Calu3 (cell line): ENCODE data around the gene SMAD1. TPM values are rescaled to one million over a fixed set of nuclear protein-coding genes. Genes with fewer than 3 reads are reported as not detected.
"Not testable (repeated sequence)": the region's sequence is repeated elsewhere in the genome, so short reads cannot be mapped to it uniquely, and the experiment has no call there.

Experiments
- BruUV-seq: library from RNA; stranded (reverse); fragments of 400-500 nt; replicated peaks from 2 replicates; lab custom pipeline; 2021; lab: Mats Ljungman, UMichigan
- CTCF ChIA-PET: fragments of 300-600 bp; sonication (Branson Sonifier 250); formaldehyde crosslinking; loops from one replicate; lab custom pipeline; 2022; ENCODE audit warnings: antibody characterized with exemption; lab: Charles Lee
- DNase-seq: peaks from one replicate; pipeline ENCODE4 v3.0.0; 2022
- H3K27ac Mint-ChIP-seq: one replicate; pipeline ENCODE4 v1.8.0; 2022; ENCODE audit warnings: mixed read lengths; ENCODE audit not compliant: unreplicated experiment
- H3K27me3 Mint-ChIP-seq: one replicate; pipeline ENCODE4 v1.8.0; 2022; ENCODE audit warnings: mixed read lengths; ENCODE audit not compliant: unreplicated experiment
- H3K36me3 Mint-ChIP-seq: one replicate; pipeline ENCODE4 v1.8.0; 2022; ENCODE audit warnings: mild to moderate bottlenecking, moderate library complexity, mixed read lengths; ENCODE audit not compliant: insufficient read depth, unreplicated experiment
- H3K4me1 Mint-ChIP-seq: one replicate; pipeline ENCODE4 v1.8.0; 2022; ENCODE audit warnings: mild to moderate bottlenecking, low read depth, mixed read lengths; ENCODE audit not compliant: unreplicated experiment
- H3K4me3 Mint-ChIP-seq: one replicate; pipeline ENCODE4 v1.8.0; 2022; ENCODE audit warnings: mild to moderate bottlenecking, low read depth, moderate library complexity, mixed read lengths; ENCODE audit not compliant: unreplicated experiment
- H3K9me3 Mint-ChIP-seq: one replicate; pipeline ENCODE4 v1.8.0; 2022; ENCODE audit warnings: low read depth, mixed read lengths; ENCODE audit not compliant: unreplicated experiment
- CTCF ChIP-seq: fragments of 200-600 bp; IDR thresholded peaks from one replicate; pipeline ENCODE4 v1.8.0; 2022; ENCODE audit warnings: antibody characterized with exemption; ENCODE audit not compliant: unreplicated experiment
- intact Hi-C: fragments of 100-400 bp; cut with micrococcal nuclease; formaldehyde crosslinking; loops from one replicate; pipeline ENCODE4 v1.10.0; 2022; ENCODE audit not compliant: unreplicated experiment
- total RNA-seq: library from RNA; stranded (reverse); gene quantifications from 2 replicates; pipeline ENCODE4 v1.2.3, GENCODE V29; 2022

Gene SMAD1
- total RNA-seq, 1 experiment from 2014 or later, result 15.3 TPM

- no peak for TF ChIP-seq CTCF
- BruUV-seq, result no TSS peak
- H3K9me3 Mint-ChIP-seq, result no peaks in the 10 kb centered on the region
- H3K4me3 Mint-ChIP-seq, result no peak overlapping the region
- no peaks in the 10 kb centered on the region for H3K4me1 Mint-ChIP-seq
- CTCF ChIA-PET, result no interaction called here
- H3K27me3 Mint-ChIP-seq, result no peaks in the 10 kb centered on the region
- peaks cover 13% of the 10 kb centered on the region for H3K36me3 Mint-ChIP-seq
- DNase-seq, result no peak
- intact Hi-C loops, result no loop called here
- H3K27ac Mint-ChIP-seq, result no peak overlapping the region
These were observed 50.2 kb downstream of the SMAD1 start for GRCh38 chr4:145531859-145532258.

- H3K36me3 Mint-ChIP-seq, result peaks cover 8% of the 10 kb centered on the region
- BruUV-seq, result no TSS peak
- intact Hi-C loops, result no loop called here
- no peaks in the 10 kb centered on the region for H3K4me1 Mint-ChIP-seq
- no peaks in the 10 kb centered on the region for H3K9me3 Mint-ChIP-seq
- CTCF ChIA-PET, result no interaction called here
- H3K27ac Mint-ChIP-seq, result no peak overlapping the region
- TF ChIP-seq CTCF, result no peak
- H3K4me3 Mint-ChIP-seq, result no peak overlapping the region
- H3K27me3 Mint-ChIP-seq, result no peaks in the 10 kb centered on the region
- DNase-seq, result no peak
These were observed 51.3 kb downstream of the SMAD1 start for GRCh38 chr4:145533001-145533400.

- H3K27me3 Mint-ChIP-seq, BruUV-seq, intact Hi-C loops, H3K4me3 Mint-ChIP-seq, H3K9me3 Mint-ChIP-seq, DNase-seq, H3K4me1 Mint-ChIP-seq, H3K27ac Mint-ChIP-seq, H3K36me3 Mint-ChIP-seq, CTCF ChIA-PET: not testable (repeated sequence)
These were observed 51.8 kb downstream of the SMAD1 start for GRCh38 chr4:145533415-145533814.

- BruUV-seq, result no TSS peak
- H3K27ac Mint-ChIP-seq, result no peak overlapping the region
- DNase-seq, result no peak
- CTCF ChIA-PET, result interaction anchor here (0.5 kb wide), 1 partner anchor 41 kb away, joined by 3 read pairs; no protein-coding TSS in a partner anchor
- H3K27me3 Mint-ChIP-seq, result no peaks in the 10 kb centered on the region
- intact Hi-C loops, result no loop called here
- no peaks in the 10 kb centered on the region for H3K36me3 Mint-ChIP-seq
- H3K4me3 Mint-ChIP-seq, result no peak overlapping the region
- no peak for TF ChIP-seq CTCF
- H3K9me3 Mint-ChIP-seq, result no peaks in the 10 kb centered on the region
- H3K4me1 Mint-ChIP-seq, result no peaks in the 10 kb centered on the region
These were observed 52.3 kb downstream of the SMAD1 start for GRCh38 chr4:145533961-145534360.

- Mint-ChIP-seq H3K4me1 (no peaks in the 10 kb centered on the region), H3K9me3 (no peaks in the 10 kb centered on the region), H3K36me3 (no peaks in the 10 kb centered on the region), H3K27me3 (no peaks in the 10 kb centered on the region), H3K4me3 (no peak overlapping the region), H3K27ac (no peak overlapping the region)
- BruUV-seq, result no TSS peak
- no peak for TF ChIP-seq CTCF
- no peak for DNase-seq
- CTCF ChIA-PET, result no interaction called here
- intact Hi-C loops, result no loop called here
These were observed 53.5 kb downstream of the SMAD1 start for GRCh38 chr4:145535202-145535601.
